HL-60/S4 treated with retinoic acid at 250 ng/mL for 4 days and 3 days (cell line): ENCODE data around the gene CEACAM20.
"Not testable (repeated sequence)": the region's sequence is repeated elsewhere in the genome, so short reads cannot be mapped to it uniquely, and the experiment has no call there.

Experiments used
- in situ Hi-C: fragments of 300-500 bp; cut with MboI; formaldehyde crosslinking; loops from 2 replicates; pipeline ENCODE4 v1.7.0; 2022; ENCODE audit warnings: low sequenced_read_pairs

The CEACAM20 gene

GRCh38 chr19:44529536-44529935, at the start of gene CEACAM20:
Gene CEACAM20, minus strand, starts transcription at chr19:44529675. Its CDS starts 166 bp downstream, at chr19:44529509.
- in situ Hi-C loops: no loop called here

GRCh38 chr19:44577566-44577874, 48.0 kb upstream of the CEACAM20 start:
- in situ Hi-C loops: no loop called here

GRCh38 chr19:44576843-44577565, 47.5 kb upstream of the CEACAM20 start:
- in situ Hi-C loops: no loop called here

GRCh38 chr19:44575116-44575700, 45.7 kb upstream of the CEACAM20 start:
- in situ Hi-C loops: no loop called here

- in situ Hi-C loops: loop anchor here (5.0 kb wide), 1 partner anchor 83 kb away; no protein-coding TSS in a partner anchor
Measured at GRCh38 chr19:44574186-44574950, 44.9 kb upstream of the CEACAM20 start.

GRCh38 chr19:44573627-44574026, 44.2 kb upstream of the CEACAM20 start:
- in situ Hi-C loops: loop anchor here (5.0 kb wide), 1 partner anchor 84 kb away; no protein-coding TSS in a partner anchor

- in situ Hi-C loops: loop anchor here (5.0 kb wide), 1 partner anchor 84 kb away; no protein-coding TSS in a partner anchor
Measured at GRCh38 chr19:44573183-44573582, 43.7 kb upstream of the CEACAM20 start.

- in situ Hi-C loops: loop anchor here (5.0 kb wide), 1 partner anchor 85 kb away; no protein-coding TSS in a partner anchor
Measured at GRCh38 chr19:44572581-44572900, 43.1 kb upstream of the CEACAM20 start.

GRCh38 chr19:44571830-44572580, 42.5 kb upstream of the CEACAM20 start:
- in situ Hi-C loops: loop anchor here (5.0 kb wide), 1 partner anchor 85 kb away; no protein-coding TSS in a partner anchor

- in situ Hi-C loops: loop anchor here (5.0 kb wide), 1 partner anchor 86 kb away; no protein-coding TSS in a partner anchor
Measured at GRCh38 chr19:44570984-44571684, 41.7 kb upstream of the CEACAM20 start.

GRCh38 chr19:44570603-44570983, 41.1 kb upstream of the CEACAM20 start:
- in situ Hi-C loops: loop anchor here (5.0 kb wide), 1 partner anchor 87 kb away; no protein-coding TSS in a partner anchor

GRCh38 chr19:44567745-44568144, 38.3 kb upstream of the CEACAM20 start:
- in situ Hi-C loops: no loop called here

GRCh38 chr19:44566984-44567383, 37.5 kb upstream of the CEACAM20 start:
- in situ Hi-C loops: no loop called here

- in situ Hi-C loops: not testable (repeated sequence)
Measured at GRCh38 chr19:44563086-44563655, 33.7 kb upstream of the CEACAM20 start.

GRCh38 chr19:44557933-44558332, 28.5 kb upstream of the CEACAM20 start:
- in situ Hi-C loops: no loop called here

- in situ Hi-C loops: no loop called here
Measured at GRCh38 chr19:44554641-44555246, 25.3 kb upstream of the CEACAM20 start.

- in situ Hi-C loops: no loop called here
Measured at GRCh38 chr19:44553478-44554171, 24.1 kb upstream of the CEACAM20 start.

GRCh38 chr19:44552324-44552723, 22.8 kb upstream of the CEACAM20 start:
- in situ Hi-C loops: no loop called here

- in situ Hi-C loops: no loop called here
Measured at GRCh38 chr19:44551850-44552249, 22.4 kb upstream of the CEACAM20 start.
